Peyer's patch (tissue), 4 donors: Measurements from ENCODE around the gene CCDC167.

Experiments
- CTCF ChIP-seq, 6 experiments: fragments of 450-650 bp in 4 of 6; fragments of 200-600 bp in 2 of 6; sonication (generic) in 1 of 6; IDR thresholded peaks; one replicate each; pipeline ENCODE4 v1.5.1; 2017 to 2019; ENCODE audit warnings: antibody characterized with exemption in 6 of 6, mild to moderate bottlenecking in 3 of 6, moderate library complexity in 1 of 6
- POLR2A ChIP-seq, 2 donors: fragments of 450-650 bp; IDR thresholded peaks; one replicate each; pipeline ENCODE4 v1.5.1; 2017; ENCODE audit warnings: antibody characterized with exemption in 2 of 2, mild to moderate bottlenecking in 2 of 2, moderate library complexity in 2 of 2

DNA sequence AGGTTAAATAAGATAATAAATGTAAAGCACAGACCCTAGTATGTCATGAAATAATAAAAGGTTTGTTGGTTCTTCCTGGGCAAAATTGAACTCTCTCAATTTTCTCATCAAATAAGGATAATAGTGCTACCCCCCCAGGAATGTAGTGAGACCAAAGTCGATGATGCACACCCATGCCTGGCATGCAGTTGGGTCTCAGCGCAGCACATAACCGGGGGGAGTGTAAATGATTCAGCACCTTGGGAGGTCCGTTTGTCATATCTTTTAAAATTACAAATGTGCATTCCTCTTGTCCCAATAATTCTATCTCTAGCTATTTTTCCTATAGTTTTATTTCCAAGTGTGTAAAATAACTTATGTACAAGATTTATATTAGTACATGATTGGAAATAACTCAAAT lies 31.3 kb upstream of the CCDC167 start:
- TF ChIP-seq CTCF (IDR thresholded peaks at IDR 0.05) (no peak), POLR2A (IDR thresholded peaks at IDR 0.05) (no peak)
